Tibial nerve (tissue), 4 donors: ENCODE results near the gene PORCN. TPM values are rescaled to one million over a fixed set of nuclear protein-coding genes. Genes with fewer than 3 reads are reported as not detected.

Source experiments
- DNase-seq, 2 donors: peaks; one replicate each; pipeline ENCODE4 v3.0.0-alpha.2; 2019; ENCODE audit warnings: low spot score in 2 of 2
- H3K27ac ChIP-seq, 4 donors: fragments of 200-600 bp; sonication (generic) in 3 of 4; one replicate each; pipeline ENCODE4 v1.5.1; 2017 to 2019; ENCODE audit warnings: mild to moderate bottlenecking in 1 of 4
- H3K27me3 ChIP-seq, 2 donors: fragments of 200-600 bp; sonication (generic) in 1 of 2; one replicate each; pipeline versions ENCODE4 v1.5.1 to v1.6.0; 2017 to 2019
- H3K36me3 ChIP-seq, 3 donors: fragments of 200-600 bp; sonication (generic); one replicate each; pipeline ENCODE4 v1.5.1; 2018 to 2019
- H3K4me1 ChIP-seq, 4 donors: fragments of 200-600 bp; sonication (generic) in 3 of 4; one replicate each; pipeline ENCODE4 v1.5.1; 2017 to 2019
- H3K4me3 ChIP-seq, 4 donors: fragments of 200-600 bp; sonication (generic) in 3 of 4; one replicate each; pipeline ENCODE4 v1.5.1; 2017 to 2019; ENCODE audit warnings: mild to moderate bottlenecking in 1 of 4, moderate library complexity in 1 of 4
- H3K9me3 ChIP-seq, 4 donors: fragments of 200-600 bp; sonication (generic) in 3 of 4; one replicate each; pipeline ENCODE4 v1.5.1; 2017 to 2019
- CTCF ChIP-seq, 5 experiments: fragments of 200-600 bp in 3 of 5; fragments of 450-650 bp in 2 of 5; sonication (generic) in 3 of 5; IDR thresholded peaks; one replicate each; pipeline ENCODE4 v1.5.1; 2016 to 2019; ENCODE audit warnings: antibody characterized with exemption in 5 of 5, mild to moderate bottlenecking in 3 of 5, moderate library complexity in 2 of 5
- EP300 ChIP-seq, 2 donors: sonication (generic); formaldehyde crosslinking; IDR thresholded peaks; one replicate each; pipeline ENCODE4 v1.6.1; 2017; ENCODE audit warnings: antibody characterized with exemption in 2 of 2, mild to moderate bottlenecking in 1 of 2
- POLR2A ChIP-seq, 2 donors: fragments of 450-650 bp; IDR thresholded peaks; one replicate each; pipeline ENCODE4 v1.6.1; 2017; ENCODE audit warnings: antibody characterized with exemption in 2 of 2, mild to moderate bottlenecking in 2 of 2, moderate library complexity in 2 of 2
- WGBS, 2 donors: methylation state at CpG; one replicate each; pipeline ENCODE4 v1.1.5; 2018; 5-methylcytosine and 5-hydroxymethylcytosine counted together
- total RNA-seq, 4 donors: library from RNA; depleted of rRNA; stranded (reverse); fragments of >200 nt; gene quantifications; one replicate each; pipeline ENCODE4 v1.1.0, GENCODE V29; 2016

PORCN gene
- total RNA-seq: 10 to 100 TPM in 3 of 4 donors, 1 to 10 TPM in 1; 8.8 to 19.8 (median 16.1) TPM

- peak; percentile 60 to 70 for DNase-seq
- WGBS, 2 donors: 0 to 47% methylated on average over 7 to 54 of the region's 65 CpGs
- peak within 1 kb of the TSS; percentile 61 to 82 (median 70) for H3K27ac ChIP-seq
Measured at GRCh38 chrX:48508400-48509244, at the start of gene PORCN. TSS of gene PORCN (plus strand) at chrX:48508992. CDS start at chrX:48509821, 829 bp downstream.

GRCh38 chrX:48459483-48459882 lies 49.3 kb upstream of the PORCN start:
- 85 to 93% methylated on average over 6 of the region's 6 CpGs for WGBS, 2 donors
- H3K27ac ChIP-seq: no peak overlapping the region
- peaks cover 0 to 7% of the 10 kb centered on the region in 2 donors for H3K27me3 ChIP-seq
- H3K4me3 ChIP-seq: no peak overlapping the region
- DNase-seq: no peak
- no peaks in the 10 kb centered on the region for H3K4me1 ChIP-seq
- peaks cover 0 to 3% (median 0%) of the 10 kb centered on the region in 4 donors for H3K9me3 ChIP-seq
- TF ChIP-seq EP300 (IDR thresholded peaks at IDR 0.05): no peak
- no peak for TF ChIP-seq POLR2A (IDR thresholded peaks at IDR 0.05)
- no peak for TF ChIP-seq CTCF (IDR thresholded peaks at IDR 0.05)
- H3K36me3 ChIP-seq: no peaks in the 10 kb centered on the region

More at GRCh38 chrX:48508400-48509244, at the start of gene PORCN:
- TF ChIP-seq CTCF (IDR thresholded peaks at IDR 0.05) (no peak), EP300 (IDR thresholded peaks at IDR 0.05) (no peak), POLR2A (IDR thresholded peaks at IDR 0.05) (peak in 1 of 2 donors; percentile 46)
- peaks cover 0 to 6% (median 0%) of the 10 kb centered on the region in 3 donors for H3K36me3 ChIP-seq
- H3K27me3 ChIP-seq: no peaks in the 10 kb centered on the region
- H3K4me3 ChIP-seq: peak within 1 kb of the TSS; percentile 60 to 83 (median 64)
- no peaks in the 10 kb centered on the region for H3K9me3 ChIP-seq
- peaks cover 0 to 12% (median 0%) of the 10 kb centered on the region in 4 donors for H3K4me1 ChIP-seq

GRCh38 chrX:48460031-48460430 lies 48.8 kb upstream of the PORCN start:
- Histone ChIP-seq H3K9me3 (no peaks in the 10 kb centered on the region), H3K4me1 (no peaks in the 10 kb centered on the region), H3K36me3 (no peaks in the 10 kb centered on the region), H3K4me3 (no peak overlapping the region), H3K27ac (no peak overlapping the region), H3K27me3 (peaks cover 0 to 7% of the 10 kb centered on the region in 2 donors)
- 88 to 89% methylated on average over 3 of the region's 3 CpGs for WGBS, 2 donors
- no peak for DNase-seq
- TF ChIP-seq EP300 (IDR thresholded peaks at IDR 0.05) (no peak), POLR2A (IDR thresholded peaks at IDR 0.05) (no peak), CTCF (IDR thresholded peaks at IDR 0.05) (no peak)

GRCh38 chrX:48460606-48461005 lies 48.2 kb upstream of the PORCN start:
- Histone ChIP-seq H3K27me3 (peaks cover 0 to 7% of the 10 kb centered on the region in 2 donors), H3K4me3 (no peak overlapping the region), H3K9me3 (no peaks in the 10 kb centered on the region), H3K27ac (no peak overlapping the region), H3K36me3 (no peaks in the 10 kb centered on the region), H3K4me1 (no peaks in the 10 kb centered on the region)
- DNase-seq: no peak
- TF ChIP-seq CTCF (IDR thresholded peaks at IDR 0.05): no peak
- no peak for TF ChIP-seq EP300 (IDR thresholded peaks at IDR 0.05)
- no peak for TF ChIP-seq POLR2A (IDR thresholded peaks at IDR 0.05)
- 89 to 93% methylated on average over 8 to 11 of the region's 11 CpGs for WGBS, 2 donors

GRCh38 chrX:48461830-48462229 lies 47.0 kb upstream of the PORCN start:
- WGBS, 2 donors: 86 to 89% methylated on average over 5 to 6 of the region's 6 CpGs
- no peaks in the 10 kb centered on the region for H3K9me3 ChIP-seq
- no peak overlapping the region for H3K27ac ChIP-seq
- H3K27me3 ChIP-seq: peaks cover 0 to 7% of the 10 kb centered on the region in 2 donors
- TF ChIP-seq EP300 (IDR thresholded peaks at IDR 0.05) (no peak), POLR2A (IDR thresholded peaks at IDR 0.05) (no peak), CTCF (IDR thresholded peaks at IDR 0.05) (no peak)
- H3K36me3 ChIP-seq: no peaks in the 10 kb centered on the region
- no peaks in the 10 kb centered on the region for H3K4me1 ChIP-seq
- DNase-seq: no peak
- H3K4me3 ChIP-seq: no peak overlapping the region
